A549 (cell line): Measurements from ENCODE around the gene ADCK2.

ENCODE experiments used
- BHLHE40 ChIP-seq: IDR thresholded peaks from 2 replicates; pipeline ENCODE4 v1.6.1; 2012; ENCODE audit warnings: low read depth, low read length, inconsistent platforms
- CHD4 ChIP-seq: fragments of 200-600 bp; sonication (generic); IDR thresholded peaks from 2 replicates; pipeline ENCODE4 v1.6.1; 2016; ENCODE audit warnings: antibody characterized with exemption, mild to moderate bottlenecking, borderline replicate concordance
- EP300 ChIP-seq, 2 experiments: fragments of >200 bp; sonication (Bioruptor Twin); formaldehyde crosslinking; IDR thresholded peaks; 2 replicates in 1 of 2; 3 replicates in 1 of 2; pipeline ENCODE4 v1.6.1; 2016 to 2017
- JUN ChIP-seq, 2 experiments: fragments of >200 bp; sonication (Bioruptor Twin); formaldehyde crosslinking; IDR thresholded peaks; 2 replicates in 1 of 2; 3 replicates in 1 of 2; pipeline ENCODE4 v1.6.1; 2016 to 2017
- MAZ ChIP-seq: fragments of 150-350 bp; IDR thresholded peaks from 2 replicates; pipeline ENCODE4 v1.6.1; 2014; ENCODE audit warnings: antibody characterized with exemption, low read depth, low read length, borderline replicate concordance
- MYC ChIP-seq: IDR thresholded peaks from 2 replicates; pipeline ENCODE4 v1.6.1; 2012; ENCODE audit warnings: mild to moderate bottlenecking, inconsistent platforms, low read length, improper control_type of control experiment, borderline replicate concordance
- NFE2L2 ChIP-seq: fragments of 150-350 bp; conservative IDR thresholded peaks from 2 replicates; pipeline ENCODE4 v1.6.1; 2014; ENCODE audit warnings: low read length
- POLR2A ChIP-seq: IDR thresholded peaks from 2 replicates; pipeline ENCODE4 v1.6.1; 2012; ENCODE audit warnings: mild to moderate bottlenecking, low read length
- POLR2AphosphoS2 ChIP-seq: conservative IDR thresholded peaks from 2 replicates; pipeline ENCODE4 v1.6.1; 2012; ENCODE audit warnings: low read length, improper control_type of control experiment, inconsistent platforms
- RFX5 ChIP-seq: fragments of 450-650 bp; IDR thresholded peaks from 2 replicates; pipeline ENCODE4 v1.7.1; 2014; ENCODE audit warnings: antibody characterized with exemption, mild to moderate bottlenecking, moderate library complexity
- RNF2 ChIP-seq: fragments of 200-600 bp; sonication (generic); IDR thresholded peaks from 2 replicates; pipeline ENCODE4 v1.6.1; 2016; ENCODE audit warnings: low read depth, mild to moderate bottlenecking, antibody characterized with exemption, moderate library complexity, borderline replicate concordance
- TF ChIP-seq, protein P1 (sequence below): fragments of >200 bp; sonication (Bioruptor Twin); formaldehyde crosslinking; IDR thresholded peaks from 3 replicates; pipeline ENCODE4 v1.5.1; 2016
- TF ChIP-seq, protein P2 (sequence below): fragments of 200-600 bp; sonication (generic); IDR thresholded peaks from 2 replicates; pipeline ENCODE4 v1.6.1; 2016; ENCODE audit warnings: antibody characterized with exemption, mild to moderate bottlenecking, moderate library complexity
- TF ChIP-seq, protein P3 (sequence below): IDR thresholded peaks from 2 replicates; pipeline ENCODE4 v1.6.1; 2012

DNA sequence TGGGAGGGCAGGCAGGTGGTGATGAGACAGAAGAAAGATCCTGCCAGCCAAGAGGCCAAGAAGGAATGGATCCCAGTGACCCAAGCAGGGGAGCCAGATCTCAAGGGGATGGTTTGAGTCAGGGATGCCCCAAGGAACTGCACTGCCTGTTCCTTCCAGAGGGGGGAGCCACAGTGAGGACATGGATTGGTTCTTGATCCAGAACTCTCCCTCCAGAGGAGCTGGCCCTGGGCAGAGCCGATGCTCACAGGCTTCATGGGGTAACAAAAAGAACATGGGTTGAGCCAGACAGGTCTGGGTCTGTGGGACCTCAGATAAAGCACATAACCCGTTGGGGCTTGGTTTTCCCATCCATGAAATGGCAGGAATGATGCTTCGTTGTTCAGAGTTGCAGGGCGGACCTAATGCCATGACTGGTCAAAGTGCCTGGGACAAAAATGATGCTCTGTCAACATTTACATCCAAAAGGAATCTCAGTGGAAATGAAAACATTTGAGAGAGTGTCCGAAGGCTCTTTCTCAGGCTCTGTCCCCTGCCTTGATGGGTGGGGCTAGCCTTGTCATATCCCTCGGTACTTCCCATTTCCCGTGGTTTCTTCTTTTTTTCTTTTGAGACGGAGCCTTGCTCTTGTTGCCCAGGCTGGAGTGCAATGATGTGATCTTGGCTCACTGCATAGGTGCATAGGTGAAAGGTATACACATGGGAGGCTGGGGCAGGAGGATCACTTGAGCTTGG is 27.4 kb upstream of the ADCK2 start:
- TF ChIP-seq MAZ, result no peak
- TF ChIP-seq POLR2AphosphoS2, result no peak
- TF ChIP-seq JUN (IDR thresholded peaks at IDR 0.05), result no peak
- TF ChIP-seq NFE2L2, result no peak
- TF ChIP-seq, protein P1, sequence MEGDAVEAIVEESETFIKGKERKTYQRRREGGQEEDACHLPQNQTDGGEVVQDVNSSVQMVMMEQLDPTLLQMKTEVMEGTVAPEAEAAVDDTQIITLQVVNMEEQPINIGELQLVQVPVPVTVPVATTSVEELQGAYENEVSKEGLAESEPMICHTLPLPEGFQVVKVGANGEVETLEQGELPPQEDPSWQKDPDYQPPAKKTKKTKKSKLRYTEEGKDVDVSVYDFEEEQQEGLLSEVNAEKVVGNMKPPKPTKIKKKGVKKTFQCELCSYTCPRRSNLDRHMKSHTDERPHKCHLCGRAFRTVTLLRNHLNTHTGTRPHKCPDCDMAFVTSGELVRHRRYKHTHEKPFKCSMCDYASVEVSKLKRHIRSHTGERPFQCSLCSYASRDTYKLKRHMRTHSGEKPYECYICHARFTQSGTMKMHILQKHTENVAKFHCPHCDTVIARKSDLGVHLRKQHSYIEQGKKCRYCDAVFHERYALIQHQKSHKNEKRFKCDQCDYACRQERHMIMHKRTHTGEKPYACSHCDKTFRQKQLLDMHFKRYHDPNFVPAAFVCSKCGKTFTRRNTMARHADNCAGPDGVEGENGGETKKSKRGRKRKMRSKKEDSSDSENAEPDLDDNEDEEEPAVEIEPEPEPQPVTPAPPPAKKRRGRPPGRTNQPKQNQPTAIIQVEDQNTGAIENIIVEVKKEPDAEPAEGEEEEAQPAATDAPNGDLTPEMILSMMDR, result 0 out of 3 replicates have a peak, but pooled peaks have one; percentile 12
- no peak for TF ChIP-seq RNF2
- no peak for TF ChIP-seq BHLHE40
- TF ChIP-seq POLR2A, result no peak
- TF ChIP-seq RFX5, result no peak
- TF ChIP-seq, protein P2, sequence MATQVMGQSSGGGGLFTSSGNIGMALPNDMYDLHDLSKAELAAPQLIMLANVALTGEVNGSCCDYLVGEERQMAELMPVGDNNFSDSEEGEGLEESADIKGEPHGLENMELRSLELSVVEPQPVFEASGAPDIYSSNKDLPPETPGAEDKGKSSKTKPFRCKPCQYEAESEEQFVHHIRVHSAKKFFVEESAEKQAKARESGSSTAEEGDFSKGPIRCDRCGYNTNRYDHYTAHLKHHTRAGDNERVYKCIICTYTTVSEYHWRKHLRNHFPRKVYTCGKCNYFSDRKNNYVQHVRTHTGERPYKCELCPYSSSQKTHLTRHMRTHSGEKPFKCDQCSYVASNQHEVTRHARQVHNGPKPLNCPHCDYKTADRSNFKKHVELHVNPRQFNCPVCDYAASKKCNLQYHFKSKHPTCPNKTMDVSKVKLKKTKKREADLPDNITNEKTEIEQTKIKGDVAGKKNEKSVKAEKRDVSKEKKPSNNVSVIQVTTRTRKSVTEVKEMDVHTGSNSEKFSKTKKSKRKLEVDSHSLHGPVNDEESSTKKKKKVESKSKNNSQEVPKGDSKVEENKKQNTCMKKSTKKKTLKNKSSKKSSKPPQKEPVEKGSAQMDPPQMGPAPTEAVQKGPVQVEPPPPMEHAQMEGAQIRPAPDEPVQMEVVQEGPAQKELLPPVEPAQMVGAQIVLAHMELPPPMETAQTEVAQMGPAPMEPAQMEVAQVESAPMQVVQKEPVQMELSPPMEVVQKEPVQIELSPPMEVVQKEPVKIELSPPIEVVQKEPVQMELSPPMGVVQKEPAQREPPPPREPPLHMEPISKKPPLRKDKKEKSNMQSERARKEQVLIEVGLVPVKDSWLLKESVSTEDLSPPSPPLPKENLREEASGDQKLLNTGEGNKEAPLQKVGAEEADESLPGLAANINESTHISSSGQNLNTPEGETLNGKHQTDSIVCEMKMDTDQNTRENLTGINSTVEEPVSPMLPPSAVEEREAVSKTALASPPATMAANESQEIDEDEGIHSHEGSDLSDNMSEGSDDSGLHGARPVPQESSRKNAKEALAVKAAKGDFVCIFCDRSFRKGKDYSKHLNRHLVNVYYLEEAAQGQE, result no peak
- TF ChIP-seq, protein P3, sequence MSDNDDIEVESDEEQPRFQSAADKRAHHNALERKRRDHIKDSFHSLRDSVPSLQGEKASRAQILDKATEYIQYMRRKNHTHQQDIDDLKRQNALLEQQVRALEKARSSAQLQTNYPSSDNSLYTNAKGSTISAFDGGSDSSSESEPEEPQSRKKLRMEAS, result no peak
- TF ChIP-seq CHD4, result no peak
- TF ChIP-seq MYC, result no peak
- no peak for TF ChIP-seq EP300 (IDR thresholded peaks at IDR 0.05)
